Endodermal cell (in vitro differentiated cells): ENCODE results near the gene SRP14. TPM values are rescaled to one million over a fixed set of nuclear protein-coding genes. Genes with fewer than 3 reads are reported as not detected.

Experiments used
- DNase-seq: peaks from one replicate; pipeline ENCODE4 v3.0.0-alpha.2; 2017
- H3K27ac ChIP-seq: 2 replicates; pipeline ENCODE4 v1.5.1; 2013; ENCODE audit warnings: mild to moderate bottlenecking, low read depth, low read length, moderate library complexity
- H3K27me3 ChIP-seq: 2 replicates; pipeline ENCODE4 v1.6.1; 2013; ENCODE audit warnings: mild to moderate bottlenecking, low read length, moderate library complexity; ENCODE audit not compliant: insufficient read depth, control insufficient read depth, poor library complexity, severe bottlenecking
- H3K36me3 ChIP-seq: 2 replicates; pipeline ENCODE4 v1.7.0; 2013; ENCODE audit warnings: mild to moderate bottlenecking, low read length, moderate library complexity; ENCODE audit not compliant: control insufficient read depth, insufficient read depth
- H3K4me1 ChIP-seq: one replicate; pipeline ENCODE4 v1.7.0; 2013; ENCODE audit warnings: low read length; ENCODE audit not compliant: control insufficient read depth, insufficient read depth
- H3K4me3 ChIP-seq: 2 replicates; pipeline ENCODE4 v1.5.1; 2013; ENCODE audit warnings: mild to moderate bottlenecking, low read length, moderate library complexity
- H3K9ac ChIP-seq: 2 replicates; pipeline ENCODE4 v1.6.1; 2013; ENCODE audit warnings: mild to moderate bottlenecking, low read length, moderate library complexity; ENCODE audit not compliant: poor library complexity, severe bottlenecking; ENCODE audit errors: extremely low read depth
- H3K9me3 ChIP-seq: 2 replicates; pipeline ENCODE4 v1.6.1; 2013; ENCODE audit warnings: mild to moderate bottlenecking, low read length, moderate library complexity; ENCODE audit not compliant: control insufficient read depth
- H3K27ac Mint-ChIP-seq: 2 replicates; pipeline ENCODE4 v1.8.0; 2020; ENCODE audit warnings: mixed read lengths
- H3K27me3 Mint-ChIP-seq: 2 replicates; pipeline ENCODE4 v1.8.0; 2021; ENCODE audit warnings: mild to moderate bottlenecking, mixed read lengths; ENCODE audit not compliant: insufficient read depth
- H3K36me3 Mint-ChIP-seq: 2 replicates; pipeline ENCODE4 v1.8.0; 2020; ENCODE audit warnings: low read depth, mixed read lengths
- H3K4me1 Mint-ChIP-seq: 2 replicates; pipeline ENCODE4 v1.8.0; 2020; ENCODE audit warnings: mixed read lengths
- H3K4me3 Mint-ChIP-seq: 2 replicates; pipeline ENCODE4 v1.8.0; 2020; ENCODE audit warnings: mild to moderate bottlenecking, moderate library complexity, mixed read lengths
- H3K9me3 Mint-ChIP-seq: 2 replicates; pipeline ENCODE4 v1.8.0; 2020; ENCODE audit warnings: mild to moderate bottlenecking, mixed read lengths
- WGBS, 2 experiments: methylation state at CpG; one replicate each; pipeline versions ENCODE4 v1.1.5 to v1.1.7; 2013; ENCODE audit warnings: missing lambda C conversion rate in 2 of 2, mixed read lengths in 1 of 2; ENCODE audit not compliant: insufficient coverage in 1 of 2, insufficient read length in 1 of 2; 5-methylcytosine and 5-hydroxymethylcytosine counted together
- total RNA-seq, 2 donors: library from RNA; stranded (reverse); fragmentation: NEBNext Ultra II Directional in 1 of 2; extraction: Animal tissue kit (Norgen Biotek cat#: 25700) in 1 of 2; gene quantifications; 2 replicates in 1 of 2; 3 replicates in 1 of 2; pipeline ENCODE4 v1.2.1, GENCODE V29; 2021
- TF ChIP-seq, protein P1 (sequence below): fragments of 200-600 bp; sonication (generic); conservative IDR thresholded peaks from 2 replicates; pipeline ENCODE4 v1.5.0; 2021; ENCODE audit warnings: antibody characterized with exemption, mild to moderate bottlenecking

Gene SRP14
- total RNA-seq, 2 donors from 2014 or later = 237 to 293 TPM

DNA sequence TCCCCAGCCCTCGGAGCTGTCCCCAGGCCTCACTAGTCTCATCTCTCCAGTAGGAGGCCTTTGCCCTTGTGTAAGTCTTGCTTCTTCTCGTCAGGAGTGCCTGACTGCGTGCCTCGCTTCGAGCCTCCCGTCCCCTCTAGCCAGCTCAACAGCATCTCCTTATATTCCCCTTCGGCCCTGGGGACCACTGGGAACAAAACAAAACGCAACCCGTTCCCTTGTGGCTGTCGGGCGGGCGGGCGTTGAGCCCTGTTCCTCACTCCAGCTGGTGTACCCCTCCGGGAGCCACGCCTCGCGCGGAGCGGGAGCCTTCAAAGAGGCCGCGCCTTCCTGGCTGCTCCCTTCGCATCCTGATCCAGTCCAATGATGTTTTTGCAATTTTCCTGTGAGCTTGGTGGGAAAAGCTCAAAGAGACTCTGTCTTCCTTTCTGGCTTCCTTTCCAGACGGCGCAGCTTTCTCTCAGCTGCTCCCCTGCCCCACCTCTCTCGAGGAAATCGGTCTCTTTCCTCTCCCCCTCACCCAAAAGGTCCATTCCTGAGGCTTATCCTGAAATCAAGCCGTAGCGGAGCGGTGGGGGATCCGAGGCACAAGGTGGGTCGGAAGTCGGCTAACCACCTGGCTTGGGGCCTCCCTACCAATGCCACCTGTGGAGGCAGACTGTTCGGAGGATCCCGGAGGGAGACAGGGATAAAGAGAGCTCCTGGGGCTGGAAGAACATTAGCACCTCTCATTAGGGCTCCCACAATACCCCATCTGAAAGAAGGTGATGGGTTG is 33.4 kb upstream of the SRP14 start:
- TF ChIP-seq, protein P1, sequence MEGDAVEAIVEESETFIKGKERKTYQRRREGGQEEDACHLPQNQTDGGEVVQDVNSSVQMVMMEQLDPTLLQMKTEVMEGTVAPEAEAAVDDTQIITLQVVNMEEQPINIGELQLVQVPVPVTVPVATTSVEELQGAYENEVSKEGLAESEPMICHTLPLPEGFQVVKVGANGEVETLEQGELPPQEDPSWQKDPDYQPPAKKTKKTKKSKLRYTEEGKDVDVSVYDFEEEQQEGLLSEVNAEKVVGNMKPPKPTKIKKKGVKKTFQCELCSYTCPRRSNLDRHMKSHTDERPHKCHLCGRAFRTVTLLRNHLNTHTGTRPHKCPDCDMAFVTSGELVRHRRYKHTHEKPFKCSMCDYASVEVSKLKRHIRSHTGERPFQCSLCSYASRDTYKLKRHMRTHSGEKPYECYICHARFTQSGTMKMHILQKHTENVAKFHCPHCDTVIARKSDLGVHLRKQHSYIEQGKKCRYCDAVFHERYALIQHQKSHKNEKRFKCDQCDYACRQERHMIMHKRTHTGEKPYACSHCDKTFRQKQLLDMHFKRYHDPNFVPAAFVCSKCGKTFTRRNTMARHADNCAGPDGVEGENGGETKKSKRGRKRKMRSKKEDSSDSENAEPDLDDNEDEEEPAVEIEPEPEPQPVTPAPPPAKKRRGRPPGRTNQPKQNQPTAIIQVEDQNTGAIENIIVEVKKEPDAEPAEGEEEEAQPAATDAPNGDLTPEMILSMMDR = peak; percentile 59
- H3K9me3 Mint-ChIP-seq = peaks cover 5% of the 10 kb centered on the region
- no peaks in the 10 kb centered on the region for H3K27me3 ChIP-seq
- no peak overlapping the region for H3K27ac Mint-ChIP-seq
- 92 to 94% methylated on average over 25 to 34 of the region's 34 CpGs for WGBS, 2 experiments
- H3K9me3 ChIP-seq = no peaks in the 10 kb centered on the region
- H3K4me3 Mint-ChIP-seq = no peak overlapping the region
- peaks cover 6% of the 10 kb centered on the region for H3K36me3 Mint-ChIP-seq
- H3K27ac ChIP-seq = no peak overlapping the region
- peaks cover 13% of the 10 kb centered on the region for H3K4me1 Mint-ChIP-seq
- peaks cover 9% of the 10 kb centered on the region for H3K4me1 ChIP-seq
- DNase-seq = peak; percentile 59
- no peaks in the 10 kb centered on the region for H3K27me3 Mint-ChIP-seq
- no peak overlapping the region for H3K9ac ChIP-seq
- no peak overlapping the region for H3K4me3 ChIP-seq
- H3K36me3 ChIP-seq = no peaks in the 10 kb centered on the region

DNA sequence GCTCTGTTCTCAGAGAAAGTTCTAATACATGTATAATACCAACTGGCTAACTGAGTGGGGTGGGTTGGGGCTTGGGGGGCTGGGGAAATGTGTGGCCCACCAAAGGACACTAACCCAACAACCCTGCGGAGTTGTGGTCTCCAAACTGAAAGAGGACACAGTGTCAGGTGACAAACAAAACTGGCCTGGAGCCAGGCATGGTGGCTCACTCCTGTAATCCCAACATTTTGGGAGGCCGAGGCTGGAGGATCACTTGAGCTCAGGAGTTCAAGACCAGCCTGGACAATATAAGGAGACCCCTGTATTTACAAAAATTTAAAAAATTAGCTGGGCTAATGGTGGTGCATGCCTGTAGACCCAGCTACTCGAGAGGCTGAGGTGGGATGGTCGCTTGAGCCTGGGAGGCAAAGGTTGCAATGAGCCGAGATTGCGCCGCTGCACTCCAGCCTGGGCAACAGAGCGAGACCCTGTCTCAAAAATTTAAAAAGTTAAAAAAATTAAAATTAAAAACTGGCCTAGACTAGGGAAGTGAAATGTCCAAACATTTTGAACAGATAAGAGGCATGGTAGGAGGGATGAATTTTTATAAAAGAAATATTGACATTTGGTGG is 31.7 kb upstream of the SRP14 start:
- H3K27ac ChIP-seq = no peak overlapping the region
- no peaks in the 10 kb centered on the region for H3K36me3 ChIP-seq
- no peaks in the 10 kb centered on the region for H3K27me3 ChIP-seq
- TF ChIP-seq, protein P1 = no peak
- 84 to 98% methylated on average over 6 to 8 of the region's 8 CpGs for WGBS, 2 experiments
- H3K27me3 Mint-ChIP-seq = no peaks in the 10 kb centered on the region
- no peak overlapping the region for H3K27ac Mint-ChIP-seq
- H3K9me3 Mint-ChIP-seq = peaks cover 5% of the 10 kb centered on the region
- no peak for DNase-seq
- no peak overlapping the region for H3K4me3 ChIP-seq
- H3K9ac ChIP-seq = no peak overlapping the region
- H3K36me3 Mint-ChIP-seq = peaks cover 6% of the 10 kb centered on the region
- no peaks in the 10 kb centered on the region for H3K9me3 ChIP-seq
- no peak overlapping the region for H3K4me3 Mint-ChIP-seq
- peaks cover 17% of the 10 kb centered on the region for H3K4me1 Mint-ChIP-seq
- H3K4me1 ChIP-seq = peaks cover 9% of the 10 kb centered on the region

DNA sequence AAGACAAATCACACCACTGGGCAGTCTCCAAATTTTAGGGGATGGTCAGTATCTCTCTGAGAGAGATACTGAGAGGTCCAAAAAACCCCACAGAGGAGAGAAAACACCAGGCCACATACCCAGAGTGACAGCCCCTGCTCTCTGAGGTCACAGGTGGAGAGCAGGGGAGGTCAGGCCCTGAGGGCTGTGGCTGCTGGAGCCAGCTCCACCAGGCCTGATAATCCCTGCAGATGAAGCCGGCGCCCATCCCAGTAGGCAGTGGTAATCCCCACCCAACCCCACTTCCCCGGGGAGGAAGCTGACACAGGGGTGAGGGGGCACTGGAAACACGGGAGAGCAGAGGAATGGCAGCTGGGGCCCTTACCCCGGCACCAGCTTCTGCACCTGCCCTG is 31.2 kb upstream of the SRP14 start:
- 80 to 85% methylated on average over 1 to 5 of the region's 5 CpGs for WGBS, 2 experiments
- peaks cover 9% of the 10 kb centered on the region for H3K4me1 ChIP-seq
- H3K9me3 ChIP-seq = no peaks in the 10 kb centered on the region
- no peak overlapping the region for H3K4me3 Mint-ChIP-seq
- H3K9me3 Mint-ChIP-seq = peaks cover 5% of the 10 kb centered on the region
- no peak overlapping the region for H3K4me3 ChIP-seq
- DNase-seq = peak; percentile 54
- H3K27me3 Mint-ChIP-seq = no peaks in the 10 kb centered on the region
- H3K36me3 Mint-ChIP-seq = peaks cover 6% of the 10 kb centered on the region
- no peaks in the 10 kb centered on the region for H3K36me3 ChIP-seq
- H3K27me3 ChIP-seq = no peaks in the 10 kb centered on the region
- peaks cover 17% of the 10 kb centered on the region for H3K4me1 Mint-ChIP-seq
- TF ChIP-seq, protein P1 = no peak
- H3K27ac ChIP-seq = peak overlapping the region; percentile 83
- H3K9ac ChIP-seq = no peak overlapping the region
- peak overlapping the region; percentile 86 for H3K27ac Mint-ChIP-seq
